ENCODE results near the gene FMC1. TPM values are rescaled to one million over a fixed set of nuclear protein-coding genes. Genes with fewer than 3 reads are reported as not detected.

The FMC1 gene
- total and polyA plus RNA-seq, 2 experiments from 2014 or later, result 9.5 to 35.1 TPM

DNA sequence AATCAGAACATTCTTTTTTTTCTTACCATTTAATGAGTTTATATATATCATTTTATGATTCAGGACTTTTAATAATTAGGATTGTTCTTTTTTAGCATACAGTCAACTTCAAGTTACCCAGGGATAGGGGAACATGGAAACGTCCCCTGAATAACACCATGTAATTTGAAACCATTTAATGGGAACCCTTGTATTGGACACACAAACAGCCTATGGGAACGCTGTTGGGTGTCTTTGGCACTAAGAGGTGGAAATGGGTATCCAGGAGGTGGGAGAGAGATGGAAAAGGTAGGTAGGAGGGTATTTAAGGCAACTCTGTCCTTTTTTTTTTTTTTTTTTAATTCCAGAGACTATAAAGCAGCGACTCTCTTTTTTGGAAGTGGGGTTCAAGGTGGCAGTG, 21.2 kb downstream of the FMC1 start:
- H3F3A ChIP-seq (ENCODE audit: insufficient read depth), result peaks cover 35% of the 10 kb centered on the region
- no peaks in the 10 kb centered on the region for H3K27me3 ChIP-seq (replicated peaks; ENCODE audit: insufficient read depth)
- DNase-seq, result no peak
- in situ Hi-C loops (cut with MboI), result no loop called here
- peaks cover 38% of the 10 kb centered on the region for H3K4me1 ChIP-seq (ENCODE audit: insufficient read depth)
- H3K79me2 ChIP-seq (ENCODE audit: insufficient read depth), result peaks cover 82% of the 10 kb centered on the region
- no peak overlapping the region for H3K27ac ChIP-seq
- H3K4me3 ChIP-seq, result peak overlapping the region; percentile 98
- WGBS, 2 experiments (ENCODE audit: low coverage in 1 of 2, low lambda C conversion rate in 2 of 2, missing lambda C conversion rate in 2 of 2), result 28 to 31% methylated on average over 3 of the region's 3 CpGs
- H3K9me3 ChIP-seq (ENCODE audit: low read depth), result no peaks in the 10 kb centered on the region
- peaks cover 22% of the 10 kb centered on the region for H4K20me1 ChIP-seq (ENCODE audit: insufficient read depth)
- peak overlapping the region; percentile 98 for H3K4me2 ChIP-seq (ENCODE audit: unreplicated experiment)
- no peak for TF ChIP-seq EZH2phosphoT487 (IDR thresholded peaks at IDR 0.05; ENCODE audit: insufficient read depth, low read depth)
- H3K9ac ChIP-seq, result no peak overlapping the region; the same call in 1 of the 2 replicates
- no peaks in the 10 kb centered on the region for H3K9me2 ChIP-seq (ENCODE audit: insufficient read depth)
- no peak overlapping the region for H2AFZ ChIP-seq
- peaks cover 17% of the 10 kb centered on the region; the same call in 1 of the 2 replicates for H3K36me3 ChIP-seq (ENCODE audit: low read depth)

DNA sequence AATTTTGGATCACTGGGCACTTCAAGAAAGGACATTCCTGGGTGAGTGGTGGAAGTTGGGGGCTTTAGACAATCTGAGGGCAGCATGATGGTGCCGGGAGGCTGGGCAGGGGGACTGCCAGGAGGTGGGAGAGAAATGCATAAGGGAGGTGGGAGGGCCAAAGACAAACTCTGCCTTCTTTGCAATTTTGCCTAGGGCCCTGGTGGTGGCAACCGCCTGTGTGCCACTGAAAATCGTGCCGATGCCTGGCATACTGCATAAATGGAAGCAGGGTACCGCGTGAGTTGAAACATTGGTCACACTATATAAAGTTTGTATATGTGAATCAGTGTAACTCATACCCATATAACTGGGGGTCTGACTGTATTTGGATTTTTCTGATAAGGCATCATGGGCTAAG, 21.8 kb downstream of the FMC1 start:
- peaks cover 29% of the 10 kb centered on the region for H4K20me1 ChIP-seq (ENCODE audit: insufficient read depth)
- 90 to 91% methylated on average over 6 of the region's 6 CpGs for WGBS, 2 experiments (ENCODE audit: low coverage in 1 of 2, low lambda C conversion rate in 2 of 2, missing lambda C conversion rate in 2 of 2)
- TF ChIP-seq EZH2phosphoT487 (IDR thresholded peaks at IDR 0.05; ENCODE audit: insufficient read depth, low read depth), result no peak
- TF ChIP-seq EZH2 (IDR thresholded peaks at IDR 0.05; ENCODE audit: insufficient read depth, poor library complexity, severe bottlenecking), result no peak
- no peak overlapping the region for H3K4me2 ChIP-seq (ENCODE audit: unreplicated experiment)
- in situ Hi-C loops (cut with MboI), result no loop called here
- H3K27ac ChIP-seq, result no peak overlapping the region
- no peak overlapping the region for H3K9ac ChIP-seq
- no peak overlapping the region for H2AFZ ChIP-seq
- no peak for DNase-seq
- H3K4me1 ChIP-seq (ENCODE audit: insufficient read depth), result peaks cover 36% of the 10 kb centered on the region
- no peaks in the 10 kb centered on the region for H3K27me3 ChIP-seq (replicated peaks; ENCODE audit: insufficient read depth)
- no peaks in the 10 kb centered on the region for H3K9me2 ChIP-seq (ENCODE audit: insufficient read depth)
- H3K9me3 ChIP-seq (ENCODE audit: low read depth), result no peaks in the 10 kb centered on the region
- no peak overlapping the region for H3K4me3 ChIP-seq
- H3K79me2 ChIP-seq (ENCODE audit: insufficient read depth), result peaks cover 82% of the 10 kb centered on the region
- H3K36me3 ChIP-seq (ENCODE audit: low read depth), result peaks cover 19% of the 10 kb centered on the region; the same call in 1 of the 2 replicates
- peaks cover 31% of the 10 kb centered on the region for H3F3A ChIP-seq (ENCODE audit: insufficient read depth)

DNA sequence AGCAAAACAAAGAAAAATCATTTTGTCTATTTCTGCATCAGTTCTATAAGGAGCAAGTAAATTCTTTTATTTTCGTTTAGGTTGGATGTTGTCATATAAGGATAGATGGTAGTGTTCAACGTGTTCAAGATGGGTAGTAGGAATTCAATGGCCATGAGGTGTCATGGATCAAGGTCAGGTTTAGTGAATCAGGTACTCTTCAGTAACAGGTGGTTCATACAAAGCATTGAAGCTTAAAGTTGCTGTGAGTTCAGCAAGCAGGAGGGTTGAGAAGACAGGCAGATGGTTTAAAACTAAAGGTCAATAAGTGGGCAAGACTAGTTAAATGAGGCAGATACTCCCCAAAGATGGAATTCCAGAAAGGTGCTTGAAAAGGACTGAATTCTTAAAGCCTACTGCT, 24.2 kb downstream of the FMC1 start:
- Histone ChIP-seq H3K27ac (no peak overlapping the region), H3F3A (ENCODE audit: insufficient read depth) (peaks cover 18% of the 10 kb centered on the region; the same call in 1 of the 2 replicates), H3K4me2 (ENCODE audit: unreplicated experiment) (peak overlapping the region; percentile 36), H3K36me3 (ENCODE audit: low read depth) (peaks cover 23% of the 10 kb centered on the region; the same call in 1 of the 2 replicates), H3K9me3 (ENCODE audit: low read depth) (no peaks in the 10 kb centered on the region), H3K9me2 (ENCODE audit: insufficient read depth) (no peaks in the 10 kb centered on the region), H3K4me3 (no peak overlapping the region), H3K79me2 (ENCODE audit: insufficient read depth) (peaks cover 100% of the 10 kb centered on the region), H4K20me1 (ENCODE audit: insufficient read depth) (peaks cover 29% of the 10 kb centered on the region), H3K27me3 (replicated peaks; ENCODE audit: insufficient read depth) (no peaks in the 10 kb centered on the region), H3K9ac (no peak overlapping the region), H3K4me1 (ENCODE audit: insufficient read depth) (peaks cover 39% of the 10 kb centered on the region), H2AFZ (no peak overlapping the region)
- no peak for TF ChIP-seq EZH2 (IDR thresholded peaks at IDR 0.05; ENCODE audit: insufficient read depth, poor library complexity, severe bottlenecking)
- TF ChIP-seq EZH2phosphoT487 (IDR thresholded peaks at IDR 0.05; ENCODE audit: insufficient read depth, low read depth), result no peak
- DNase-seq, result no peak
- 78% methylated on average over 2 of the region's 2 CpGs for WGBS, 2 experiments (ENCODE audit: low coverage in 1 of 2, low lambda C conversion rate in 2 of 2, missing lambda C conversion rate in 2 of 2)
- in situ Hi-C loops (cut with MboI), result no loop called here

DNA sequence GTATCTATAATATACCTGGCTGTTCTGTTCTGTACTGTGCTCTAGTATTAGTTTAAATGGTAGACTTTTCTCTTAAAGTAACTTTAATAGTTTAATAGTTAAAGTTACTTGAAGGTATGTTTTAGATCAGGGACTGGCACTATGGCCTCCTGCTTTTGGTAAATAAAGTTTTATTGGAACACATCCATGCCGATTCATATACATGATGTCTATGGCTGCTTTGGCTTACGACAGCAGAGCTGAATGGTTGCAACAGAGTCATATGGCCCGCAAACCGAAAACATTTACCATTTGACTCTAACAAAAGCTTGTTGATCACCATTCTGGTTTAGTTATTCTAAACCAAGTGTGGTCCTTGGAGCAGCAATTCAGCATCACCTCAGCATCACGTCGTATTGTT, 25.3 kb downstream of the FMC1 start:
- Histone ChIP-seq H3K9me2 (ENCODE audit: insufficient read depth) (no peaks in the 10 kb centered on the region), H3K9ac (no peak overlapping the region), H3K4me1 (ENCODE audit: insufficient read depth) (peaks cover 38% of the 10 kb centered on the region), H3F3A (ENCODE audit: insufficient read depth) (peaks cover 11% of the 10 kb centered on the region; the same call in 1 of the 2 replicates), H2AFZ (no peak overlapping the region), H3K27ac (0 out of 2 replicates have a peak overlapping the region, but pooled peaks have one; percentile 9), H3K4me3 (no peak overlapping the region), H3K9me3 (ENCODE audit: low read depth) (no peaks in the 10 kb centered on the region), H3K27me3 (replicated peaks; ENCODE audit: insufficient read depth) (no peaks in the 10 kb centered on the region), H3K4me2 (ENCODE audit: unreplicated experiment) (no peak overlapping the region), H4K20me1 (ENCODE audit: insufficient read depth) (peaks cover 29% of the 10 kb centered on the region), H3K79me2 (ENCODE audit: insufficient read depth) (peaks cover 100% of the 10 kb centered on the region), H3K36me3 (ENCODE audit: low read depth) (peaks cover 23% of the 10 kb centered on the region; the same call in 1 of the 2 replicates)
- DNase-seq, result no peak
- no peak for TF ChIP-seq EZH2 (IDR thresholded peaks at IDR 0.05; ENCODE audit: insufficient read depth, poor library complexity, severe bottlenecking)
- WGBS, 2 experiments (ENCODE audit: low coverage in 1 of 2, low lambda C conversion rate in 2 of 2, missing lambda C conversion rate in 2 of 2), result 87 to 89% methylated on average over 6 of the region's 6 CpGs
- in situ Hi-C loops (cut with MboI), result no loop called here

Data from GM23248 (cell line).